Kidney (tissue), 14 donors: Measurements from ENCODE around the gene SORCS2. TPM values are rescaled to one million over a fixed set of nuclear protein-coding genes. Genes with fewer than 3 reads are reported as not detected.

ENCODE experiments used
- DNase-seq, 5 donors: peaks; one replicate each; pipeline ENCODE4 v3.0.0-alpha.2; 2013 to 2020
- FAIRE-seq: peaks from 2 replicates; lab custom pipeline; 2012; peaks lifted over from hg19 to GRCh38; lab: Jason Lieb, UNC
- H3K27ac ChIP-seq, 2 donors: one replicate each; pipeline ENCODE4 v1.7.0; 2013; ENCODE audit warnings: low read depth in 2 of 2, low read length in 2 of 2, inconsistent platforms in 1 of 2
- H3K27me3 ChIP-seq: one replicate; pipeline ENCODE4 v1.7.1; 2013; ENCODE audit warnings: low read length, inconsistent platforms; ENCODE audit not compliant: control insufficient read depth, insufficient read depth
- H3K36me3 ChIP-seq, 3 donors: one replicate each; pipeline versions ENCODE4 v1.7.0 to v1.7.1; 2013; ENCODE audit warnings: low read length in 3 of 3, control low read depth in 1 of 3, inconsistent platforms in 1 of 3; ENCODE audit not compliant: insufficient read depth in 3 of 3, control insufficient read depth in 2 of 3
- H3K4me1 ChIP-seq, 3 donors: one replicate each; pipeline versions ENCODE4 v1.7.0 to v1.7.1; 2013; ENCODE audit warnings: low read length in 3 of 3, inconsistent platforms in 1 of 3, low read depth in 1 of 3; ENCODE audit not compliant: control insufficient read depth in 2 of 3, insufficient read depth in 2 of 3
- H3K4me3 ChIP-seq, 3 donors: one replicate each; pipeline versions ENCODE4 v1.7.0 to v1.8.1; 2013; ENCODE audit warnings: low read length in 3 of 3, control low read depth in 1 of 3, inconsistent platforms in 1 of 3
- H3K9ac ChIP-seq, 3 donors: one replicate each; pipeline versions ENCODE4 v1.7.0 to v1.7.1; 2013; ENCODE audit warnings: low read length in 3 of 3, control low read depth in 1 of 3, inconsistent platforms in 1 of 3
- H3K9me3 ChIP-seq, 3 donors: one replicate each; pipeline versions ENCODE4 v1.7.0 to v1.7.1; 2013; ENCODE audit warnings: low read length in 3 of 3, control low read depth in 1 of 3, inconsistent platforms in 1 of 3; ENCODE audit not compliant: control insufficient read depth in 2 of 3, insufficient read depth in 1 of 3
- CTCF ChIP-seq: IDR thresholded peaks from 3 replicates; pipeline ENCODE4 v1.5.1; 2012; ENCODE audit warnings: mild to moderate bottlenecking, moderate library complexity, borderline replicate concordance; ENCODE audit not compliant: insufficient read depth; ENCODE audit errors: extremely low read depth
- intact Hi-C: fragments of 100-400 bp; cut with DNase I; formaldehyde crosslinking; loops from one replicate; pipeline ENCODE4 v1.11.1; 2022
- polyA plus RNA-seq: library from polyadenylated mRNA; stranded (reverse); fragments of 350-450 nt; fragmentation: Illumina TruSeq; extraction: RNeasy Lipid Tissue Mini Kit (QIAGEN cat#74804); gene quantifications from one replicate; pipeline ENCODE4 v1.2.3, GENCODE V29; 2014; ENCODE audit warnings: low read depth, low replicate concordance; ENCODE audit not compliant: insufficient read depth
- total RNA-seq: library from RNA; stranded (reverse); fragmentation: NEBNext Ultra II Directional; extraction: Animal tissue kit (Norgen Biotek cat#: 25700); gene quantifications from one replicate; pipeline ENCODE4 v1.2.1, GENCODE V29; 2021
- donor health status: control.
- donor health status: control.
- donor health status: control.
- donor health status: control.
- donor health status: control.
- donor health status: DM: yes; HTN: yes; CAD: no.
- donor health status: Normal renal cell carcinoma (clear cell type).

The SORCS2 gene
- total and polyA plus RNA-seq, 2 donors from 2014 or later = 6.1 to 9.1 TPM

GRCh38 chr4:7620086-7620813, 427.9 kb downstream of the SORCS2 start:
- Histone ChIP-seq H3K4me3 (no peak overlapping the region), H3K9me3 (no peaks in the 10 kb centered on the region), H3K4me1 (no peaks in the 10 kb centered on the region), H3K9ac (no peak overlapping the region), H3K36me3 (no peaks in the 10 kb centered on the region), H3K27me3 (no peaks in the 10 kb centered on the region), H3K27ac (no peak overlapping the region)
- FAIRE-seq (no peak), DNase-seq (peak in 4 of 5 donors; percentile 14 to 55 (median 46))
- intact Hi-C loops = no loop called here
- TF ChIP-seq CTCF = no peak

GRCh38 chr4:7620814-7621176, 428.5 kb downstream of the SORCS2 start:
- FAIRE-seq = no peak

GRCh38 chr4:7621252-7622035, 429.1 kb downstream of the SORCS2 start:
- no peak for FAIRE-seq
- H3K4me1 ChIP-seq = no peaks in the 10 kb centered on the region
- no peaks in the 10 kb centered on the region for H3K36me3 ChIP-seq
- intact Hi-C loops = no loop called here
- peak in 1 of 5 donors; percentile 21 for DNase-seq
- H3K4me3 ChIP-seq = no peak overlapping the region
- no peaks in the 10 kb centered on the region for H3K27me3 ChIP-seq
- H3K27ac ChIP-seq = no peak overlapping the region
- no peak overlapping the region for H3K9ac ChIP-seq
- H3K9me3 ChIP-seq = no peaks in the 10 kb centered on the region
- no peak for TF ChIP-seq CTCF

More at GRCh38 chr4:7620814-7621176, 428.5 kb downstream of the SORCS2 start:
- Histone ChIP-seq H3K36me3 (no peaks in the 10 kb centered on the region), H3K4me3 (no peak overlapping the region), H3K27me3 (no peaks in the 10 kb centered on the region), H3K9ac (no peak overlapping the region), H3K4me1 (no peaks in the 10 kb centered on the region), H3K27ac (no peak overlapping the region), H3K9me3 (no peaks in the 10 kb centered on the region)
- no peak for TF ChIP-seq CTCF
- intact Hi-C loops = no loop called here
- peak in 1 of 5 donors; percentile 68 for DNase-seq
